NCI-H1092 treated with DMSO at 0.1 percent for 48 hours (cell line): ENCODE data around the gene UBE2E1.
"Not testable (repeated sequence)": the region's sequence is repeated elsewhere in the genome, so short reads cannot be mapped to it uniquely, and the experiment has no call there.

Experiments
- DNase-seq: peaks from one replicate; lab custom pipeline; 2025; lab: John Stamatoyannopoulos, UW

Gene UBE2E1

GRCh38 chr3:23881993-23882392 is 76.2 kb downstream of the UBE2E1 start:
- not testable (repeated sequence) for DNase-seq

- DNase-seq = no peak
Measured at GRCh38 chr3:23882487-23882918, 76.7 kb downstream of the UBE2E1 start.

- DNase-seq = no peak
Measured at GRCh38 chr3:23884481-23884880, 78.7 kb downstream of the UBE2E1 start.

- no peak for DNase-seq
Measured at GRCh38 chr3:23885210-23885609, 79.5 kb downstream of the UBE2E1 start.

GRCh38 chr3:23886311-23886710 is 80.6 kb downstream of the UBE2E1 start:
- no peak for DNase-seq

- no peak for DNase-seq
Measured at GRCh38 chr3:23888617-23889228, 83.0 kb downstream of the UBE2E1 start.

GRCh38 chr3:23889386-23889785 is 83.6 kb downstream of the UBE2E1 start:
- no peak for DNase-seq

GRCh38 chr3:23889950-23890349 is 84.2 kb downstream of the UBE2E1 start:
- DNase-seq = no peak

- no peak for DNase-seq
Measured at GRCh38 chr3:23894254-23895061, 88.7 kb downstream of the UBE2E1 start.

- DNase-seq = no peak
Measured at GRCh38 chr3:23895181-23895580, 89.4 kb downstream of the UBE2E1 start.

- no peak for DNase-seq
Measured at GRCh38 chr3:23900744-23901143, 95.0 kb downstream of the UBE2E1 start.

- no peak for DNase-seq
Measured at GRCh38 chr3:23904545-23904944, 98.8 kb downstream of the UBE2E1 start.

GRCh38 chr3:23909341-23909740 is 103.6 kb downstream of the UBE2E1 start:
- no peak for DNase-seq

- no peak for DNase-seq
Measured at GRCh38 chr3:23911397-23911796, 105.6 kb downstream of the UBE2E1 start.

GRCh38 chr3:23912335-23912734 is 106.6 kb downstream of the UBE2E1 start:
- DNase-seq = not testable (repeated sequence)

- no peak for DNase-seq
Measured at GRCh38 chr3:23913182-23913581, 107.4 kb downstream of the UBE2E1 start.

GRCh38 chr3:23913873-23914743 is 108.4 kb downstream of the UBE2E1 start:
- DNase-seq = no peak

- DNase-seq = no peak
Measured at GRCh38 chr3:23915537-23916108, 109.9 kb downstream of the UBE2E1 start.

- DNase-seq = no peak
Measured at GRCh38 chr3:23916152-23916885, 110.6 kb downstream of the UBE2E1 start.

GRCh38 chr3:23916886-23917678 is 111.3 kb downstream of the UBE2E1 start, which contains the start of the genes NKIRAS1 and RPL15:
Gene NKIRAS1 (minus strand): TSS chr3:23916990. CDS start chr3:23910904, 6,086 bp downstream.
Gene RPL15 (plus strand): TSS chr3:23917132. CDS start chr3:23917860, 728 bp downstream.
- peak; percentile 94 for DNase-seq
